Activated CD4-positive, alpha-beta T cell treated with anti-CD3 and anti-CD28 coated beads, Interleukin-2, amount 10 ng/mL, durations not matched to agents 7 days and 5 days (primary cell): ENCODE results near the gene PHLPP1. TPM values are rescaled to one million over a fixed set of nuclear protein-coding genes. Genes with fewer than 3 reads are reported as not detected.
A peak's percentile ranks its signal among the peaks of the same experiment; 100 is the strongest.

Experiments used
- CTCF ChIA-PET: fragments of 350-600 bp; sonication (Branson Sonifier 250); formaldehyde crosslinking; loops from one replicate; lab custom pipeline; 2021; ENCODE audit warnings: antibody characterized with exemption; lab: Charles Lee
- POLR2A ChIA-PET: fragments of 350-600 bp; sonication (Branson Sonifier 250); formaldehyde crosslinking; loops from one replicate; lab custom pipeline; 2021; ENCODE audit warnings: antibody characterized with exemption; lab: Charles Lee
- DNase-seq: peaks from one replicate; pipeline ENCODE4 v3.0.0-alpha.2; 2020
- H3K27ac Mint-ChIP-seq: one replicate; pipeline ENCODE4 v1.8.0; 2021; ENCODE audit warnings: mild to moderate bottlenecking, moderate library complexity, mixed read lengths
- H3K27me3 Mint-ChIP-seq: one replicate; pipeline ENCODE4 v1.8.0; 2021; ENCODE audit warnings: mixed read lengths
- H3K36me3 Mint-ChIP-seq: one replicate; pipeline ENCODE4 v1.8.0; 2021; ENCODE audit warnings: low read depth, mixed read lengths
- H3K4me1 Mint-ChIP-seq: one replicate; pipeline ENCODE4 v1.8.0; 2021; ENCODE audit warnings: mixed read lengths
- H3K4me3 Mint-ChIP-seq: one replicate; pipeline ENCODE4 v1.8.0; 2021; ENCODE audit warnings: mild to moderate bottlenecking, moderate library complexity, mixed read lengths
- H3K9me3 Mint-ChIP-seq: one replicate; pipeline ENCODE4 v1.8.0; 2021; ENCODE audit warnings: mixed read lengths
- total RNA-seq, 2 experiments: library from RNA; stranded (reverse); gene quantifications; one replicate each; pipeline ENCODE4 v1.2.3, GENCODE V29; 2021

PHLPP1 gene
- total RNA-seq, 2 experiments from 2014 or later, result 2.7 to 3.8 TPM

DNA sequence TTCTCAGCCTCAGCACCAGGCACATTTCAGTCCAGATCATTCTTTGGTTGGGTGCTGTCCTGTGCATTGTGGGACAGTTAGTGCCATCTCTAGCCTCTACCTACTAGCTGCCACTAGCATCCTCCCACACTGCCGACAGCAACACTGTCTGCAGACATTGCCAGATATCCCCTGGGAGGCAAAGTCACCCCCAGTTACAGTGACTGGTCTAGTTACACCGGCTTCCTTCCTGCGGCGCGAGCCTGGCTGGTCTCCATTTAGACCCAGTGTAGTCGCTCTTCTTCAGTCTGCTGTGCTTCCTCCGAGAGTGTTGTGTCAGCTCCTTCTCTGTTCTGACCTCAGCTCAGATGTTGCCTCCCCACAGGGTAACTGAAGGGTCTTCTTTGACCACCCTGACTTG, 283.1 kb downstream of the PHLPP1 start:
- POLR2A ChIA-PET, result no interaction called here
- CTCF ChIA-PET, result no interaction called here
- no peak for DNase-seq
- Mint-ChIP-seq H3K4me1 (no peaks in the 10 kb centered on the region), H3K4me3 (no peak overlapping the region), H3K9me3 (no peaks in the 10 kb centered on the region), H3K27ac (no peak overlapping the region), H3K27me3 (peaks cover 12% of the 10 kb centered on the region), H3K36me3 (no peaks in the 10 kb centered on the region)

DNA sequence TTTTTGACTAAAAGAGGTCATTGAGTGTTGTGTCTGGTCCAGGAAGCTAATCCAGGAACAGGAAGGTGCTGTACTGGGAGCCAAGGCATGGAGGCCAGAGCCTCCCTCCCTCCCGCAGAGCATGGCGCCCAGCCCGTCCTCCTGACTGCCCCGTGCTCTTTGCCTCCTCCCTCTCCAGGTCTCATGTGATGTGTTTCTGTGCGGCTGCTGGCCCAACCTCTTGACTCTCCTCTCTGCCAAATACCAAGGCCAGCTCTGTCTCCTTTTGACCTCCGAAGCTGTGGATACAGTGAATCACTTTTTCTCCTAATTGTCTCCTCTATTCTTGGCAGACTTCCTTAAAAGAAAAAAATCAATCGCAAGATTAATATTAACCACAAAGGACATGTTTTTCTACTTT, 284.1 kb downstream of the PHLPP1 start:
- CTCF ChIA-PET, result interaction anchor here (0.9 to 2.3 kb wide), 4 partner anchors 10 to 283 kb away, joined by 3 to 7 read pairs (median 3); no protein-coding TSS in a partner anchor
- Mint-ChIP-seq H3K9me3 (no peaks in the 10 kb centered on the region), H3K4me1 (no peaks in the 10 kb centered on the region), H3K36me3 (no peaks in the 10 kb centered on the region), H3K27me3 (peaks cover 3% of the 10 kb centered on the region), H3K27ac (no peak overlapping the region), H3K4me3 (no peak overlapping the region)
- DNase-seq, result no peak
- POLR2A ChIA-PET, result no interaction called here

DNA sequence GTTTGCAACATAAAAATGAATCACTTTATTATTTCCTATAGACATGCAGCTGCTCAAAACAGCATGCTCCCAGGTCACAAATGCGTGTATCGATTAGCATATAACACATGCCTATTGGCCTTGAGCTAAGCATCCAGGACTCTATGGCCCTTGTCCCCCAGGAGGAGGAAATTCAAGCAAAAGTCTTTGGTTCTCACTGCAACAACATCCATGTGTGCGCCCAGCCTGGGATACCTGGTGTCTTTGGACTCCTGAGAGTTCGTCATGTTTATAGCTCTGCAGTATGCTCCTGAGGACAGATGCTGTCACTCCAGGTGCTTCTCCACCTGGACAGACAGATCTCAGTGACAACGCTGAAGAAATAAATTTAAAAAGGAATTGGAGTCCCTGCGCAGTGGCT, 284.6 kb downstream of the PHLPP1 start:
- no peak for DNase-seq
- peaks cover 2% of the 10 kb centered on the region for H3K27me3 Mint-ChIP-seq
- ChIA-PET POLR2A (no interaction called here), CTCF (interaction anchor here (0.9 to 2.3 kb wide), 4 partner anchors 11 to 283 kb away, joined by 3 to 7 read pairs (median 3); no protein-coding TSS in a partner anchor)
- no peak overlapping the region for H3K4me3 Mint-ChIP-seq
- no peaks in the 10 kb centered on the region for H3K36me3 Mint-ChIP-seq
- H3K4me1 Mint-ChIP-seq, result no peaks in the 10 kb centered on the region
- H3K27ac Mint-ChIP-seq, result no peak overlapping the region
- no peaks in the 10 kb centered on the region for H3K9me3 Mint-ChIP-seq

DNA sequence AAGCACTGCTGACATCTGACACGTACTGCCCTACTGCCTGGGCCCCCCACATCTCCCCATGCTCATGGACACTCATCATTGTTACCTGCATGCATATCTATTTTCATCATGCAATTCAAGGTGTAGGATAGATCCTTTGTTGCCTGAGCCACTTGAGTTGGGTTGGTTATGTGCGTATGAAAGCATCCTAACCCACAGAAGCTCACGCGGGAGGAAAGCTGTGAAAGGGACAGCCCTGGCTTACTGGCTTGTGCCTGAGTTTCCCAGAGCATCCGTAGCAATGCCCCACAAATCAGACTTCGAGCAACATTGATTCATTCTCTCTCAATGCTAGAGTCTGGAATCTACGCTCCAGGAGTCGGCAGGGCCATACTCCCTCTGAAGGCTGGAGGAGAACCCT, 285.5 kb downstream of the PHLPP1 start:
- CTCF ChIA-PET, result interaction anchor here (1.6 to 2.3 kb wide), 3 partner anchors 10 to 284 kb away, joined by 3 to 7 read pairs (median 3); no protein-coding TSS in a partner anchor
- H3K9me3 Mint-ChIP-seq, result no peaks in the 10 kb centered on the region

GRCh38 chr18:63001861-63002260, 286.5 kb downstream of the PHLPP1 start:
- H3K27ac Mint-ChIP-seq, result no peak overlapping the region
- ChIA-PET CTCF (no interaction called here), POLR2A (no interaction called here)
- no peaks in the 10 kb centered on the region for H3K36me3 Mint-ChIP-seq
- no peak overlapping the region for H3K4me3 Mint-ChIP-seq
- H3K4me1 Mint-ChIP-seq, result no peaks in the 10 kb centered on the region
- no peak for DNase-seq
- no peaks in the 10 kb centered on the region for H3K27me3 Mint-ChIP-seq
- H3K9me3 Mint-ChIP-seq, result no peaks in the 10 kb centered on the region

More for the DNA sequence above, 285.5 kb downstream of the PHLPP1 start:
- Mint-ChIP-seq H3K4me3 (no peak overlapping the region), H3K4me1 (no peaks in the 10 kb centered on the region), H3K27ac (no peak overlapping the region), H3K36me3 (no peaks in the 10 kb centered on the region), H3K27me3 (peaks cover 1% of the 10 kb centered on the region)
- POLR2A ChIA-PET, result no interaction called here
- DNase-seq, result no peak

DNA sequence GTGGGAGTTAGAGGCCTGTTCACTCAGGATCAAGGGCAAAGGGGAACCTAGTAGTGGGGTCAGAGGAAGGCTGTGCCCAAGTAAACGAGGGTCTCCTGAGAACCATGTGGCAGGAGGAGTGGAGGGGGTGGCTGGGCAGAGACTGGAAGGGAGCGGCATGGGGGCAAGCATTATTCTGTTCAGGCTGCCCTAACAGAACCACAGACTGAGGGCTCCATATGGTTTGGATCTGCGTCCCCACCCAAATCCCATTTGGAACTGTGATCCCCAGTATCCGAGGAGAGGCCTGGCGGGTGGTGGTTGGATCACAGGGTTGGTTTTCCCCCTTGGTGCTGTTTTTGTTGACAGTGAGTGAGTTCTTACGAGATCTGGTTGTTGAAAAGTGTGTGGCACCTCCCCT, 287.0 kb downstream of the PHLPP1 start:
- Mint-ChIP-seq H3K27ac (no peak overlapping the region), H3K36me3 (no peaks in the 10 kb centered on the region), H3K4me3 (no peak overlapping the region), H3K4me1 (no peaks in the 10 kb centered on the region), H3K27me3 (no peaks in the 10 kb centered on the region), H3K9me3 (no peaks in the 10 kb centered on the region)
- no peak for DNase-seq
- POLR2A ChIA-PET, result no interaction called here
- CTCF ChIA-PET, result no interaction called here

GRCh38 chr18:63002803-63003445, 287.6 kb downstream of the PHLPP1 start:
- no peaks in the 10 kb centered on the region for H3K27me3 Mint-ChIP-seq
- no peaks in the 10 kb centered on the region for H3K9me3 Mint-ChIP-seq
- POLR2A ChIA-PET, result no interaction called here
- no peak overlapping the region for H3K4me3 Mint-ChIP-seq
- DNase-seq, result no peak
- no peaks in the 10 kb centered on the region for H3K4me1 Mint-ChIP-seq
- H3K36me3 Mint-ChIP-seq, result no peaks in the 10 kb centered on the region
- CTCF ChIA-PET, result no interaction called here
- H3K27ac Mint-ChIP-seq, result no peak overlapping the region

DNA sequence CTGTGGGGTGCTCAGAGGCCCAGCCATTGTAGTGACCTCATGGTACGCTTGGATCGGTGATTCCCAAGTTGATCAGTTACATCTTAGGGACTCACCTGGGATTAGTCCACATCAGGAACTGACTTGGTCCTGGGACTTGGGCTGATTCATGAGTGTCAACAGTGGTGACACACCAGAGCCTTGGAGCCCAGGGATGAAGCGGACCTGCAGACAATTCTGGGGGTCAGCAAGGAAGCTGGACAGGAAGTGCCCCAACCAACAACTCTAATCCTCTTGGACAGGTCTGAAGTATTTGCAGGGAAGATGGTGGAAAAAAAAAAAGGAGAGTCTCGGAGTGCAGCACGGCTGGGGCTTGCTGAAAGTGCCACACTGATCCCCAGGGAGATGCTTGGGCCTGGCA, 288.6 kb downstream of the PHLPP1 start:
- ChIA-PET POLR2A (no interaction called here), CTCF (interaction anchor here (1.3 to 1.9 kb wide), 2 partner anchors 12 to 55 kb away, joined by 3 to 5 read pairs; no protein-coding TSS in a partner anchor)
- DNase-seq, result no peak
- peaks cover 4% of the 10 kb centered on the region for H3K27me3 Mint-ChIP-seq
- H3K27ac Mint-ChIP-seq, result no peak overlapping the region
- H3K4me1 Mint-ChIP-seq, result no peaks in the 10 kb centered on the region
- no peak overlapping the region for H3K4me3 Mint-ChIP-seq
- no peaks in the 10 kb centered on the region for H3K36me3 Mint-ChIP-seq
- H3K9me3 Mint-ChIP-seq, result no peaks in the 10 kb centered on the region

- Mint-ChIP-seq H3K9me3 (no peaks in the 10 kb centered on the region), H3K4me3 (no peak overlapping the region), H3K27ac (no peak overlapping the region), H3K27me3 (peaks cover 7% of the 10 kb centered on the region), H3K4me1 (no peaks in the 10 kb centered on the region), H3K36me3 (no peaks in the 10 kb centered on the region)
- POLR2A ChIA-PET, result no interaction called here
- CTCF ChIA-PET, result interaction anchor here (1.3 to 1.9 kb wide), 2 partner anchors 12 to 54 kb away, joined by 3 to 5 read pairs; no protein-coding TSS in a partner anchor
- DNase-seq, result no peak
Observed at GRCh38 chr18:63004466-63005089, 289.2 kb downstream of the PHLPP1 start.

DNA sequence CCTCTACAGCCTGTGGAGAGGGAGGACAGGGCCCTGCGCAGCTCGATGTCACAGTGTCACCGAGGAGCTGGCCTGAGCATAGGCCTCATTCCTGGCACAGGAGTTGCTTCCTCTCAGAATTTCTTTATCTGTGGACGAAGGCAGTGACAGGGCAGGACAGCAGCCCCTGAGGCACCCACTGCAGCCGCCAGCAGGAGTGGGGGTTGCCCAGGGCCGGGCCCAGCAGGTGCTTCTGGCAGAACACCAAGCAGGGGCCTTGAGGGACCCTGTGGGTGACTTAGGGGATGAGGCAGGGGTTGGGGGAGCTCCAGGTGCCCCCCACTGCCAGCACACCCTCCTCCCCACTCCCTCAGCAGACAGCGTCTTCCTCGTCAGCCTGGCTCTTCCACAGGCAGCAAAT, 290.0 kb downstream of the PHLPP1 start:
- Mint-ChIP-seq H3K36me3 (no peaks in the 10 kb centered on the region), H3K4me1 (no peaks in the 10 kb centered on the region), H3K4me3 (no peak overlapping the region), H3K27me3 (peaks cover 9% of the 10 kb centered on the region), H3K9me3 (no peaks in the 10 kb centered on the region), H3K27ac (no peak overlapping the region)
- CTCF ChIA-PET, result interaction anchor here (1.9 kb wide), 1 partner anchor 11 kb away, joined by 5 read pairs; no protein-coding TSS in a partner anchor
- POLR2A ChIA-PET, result no interaction called here
- no peak for DNase-seq

- Mint-ChIP-seq H3K27ac (no peak overlapping the region), H3K4me3 (no peak overlapping the region), H3K4me1 (no peaks in the 10 kb centered on the region), H3K36me3 (no peaks in the 10 kb centered on the region), H3K27me3 (peaks cover 25% of the 10 kb centered on the region), H3K9me3 (no peaks in the 10 kb centered on the region)
- POLR2A ChIA-PET, result no interaction called here
- DNase-seq, result no peak
- CTCF ChIA-PET, result interaction anchor here (1.1 to 1.6 kb wide), 3 partner anchors 9 to 25 kb away, joined by 3 to 5 read pairs (median 5); no protein-coding TSS in a partner anchor
Observed at GRCh38 chr18:63007231-63007630, 291.9 kb downstream of the PHLPP1 start.

DNA sequence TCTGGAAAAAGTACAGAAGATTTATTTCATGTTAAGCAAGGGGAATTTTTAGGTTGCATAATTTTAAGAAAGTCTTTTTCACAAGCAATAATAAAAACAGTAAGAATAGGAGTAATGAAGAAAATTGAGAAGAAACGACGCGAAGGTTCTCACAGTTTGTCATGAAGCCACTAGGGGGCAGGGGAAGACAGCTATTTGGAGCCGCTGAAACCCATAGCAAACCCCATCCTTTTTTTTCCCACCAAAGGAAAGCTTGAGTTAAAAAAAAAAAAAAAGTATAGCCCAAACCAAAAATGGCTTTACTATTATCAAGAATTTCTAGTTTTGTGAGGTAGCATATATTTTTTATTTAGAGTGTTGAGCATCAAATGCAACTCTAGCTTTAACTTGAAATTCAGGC, 300.9 kb downstream of the PHLPP1 start:
- no peak overlapping the region for H3K27ac Mint-ChIP-seq
- H3K27me3 Mint-ChIP-seq, result peaks cover 41% of the 10 kb centered on the region
- H3K4me3 Mint-ChIP-seq, result no peak overlapping the region
- peaks cover 11% of the 10 kb centered on the region for H3K9me3 Mint-ChIP-seq
- DNase-seq, result peak; percentile 64
- peaks cover 7% of the 10 kb centered on the region for H3K36me3 Mint-ChIP-seq
- POLR2A ChIA-PET, result interaction anchor here (0.6 to 0.7 kb wide), 2 partner anchors 181 to 311 kb away, joined by 4 to 19 read pairs; no protein-coding TSS in a partner anchor
- H3K4me1 Mint-ChIP-seq, result no peaks in the 10 kb centered on the region
- CTCF ChIA-PET, result interaction anchor here (0.5 to 2.8 kb wide), 26 partner anchors 8 to 917 kb away, joined by 3 to 14 read pairs (median 4); no protein-coding TSS in a partner anchor

DNA sequence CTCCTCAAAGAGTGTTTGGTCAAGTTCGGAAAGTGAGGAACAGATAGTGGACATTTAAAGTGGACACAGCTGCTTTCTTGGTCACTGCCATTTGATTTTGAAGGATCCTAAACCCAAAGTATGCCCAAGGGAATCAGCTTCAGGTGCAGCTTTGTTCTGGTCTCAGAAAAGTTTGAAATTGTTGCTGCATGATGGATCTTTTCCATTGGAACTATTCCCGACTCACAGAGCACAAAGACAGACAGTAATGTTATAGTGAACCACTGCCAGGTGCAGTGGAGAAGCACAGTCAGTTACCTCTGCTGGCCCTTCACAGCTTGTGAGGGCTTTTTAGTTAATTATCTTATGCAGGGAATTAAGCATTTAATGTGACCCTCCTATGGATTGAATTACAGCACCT, 301.7 kb downstream of the PHLPP1 start:
- Mint-ChIP-seq H3K4me1 (no peaks in the 10 kb centered on the region), H3K9me3 (peaks cover 11% of the 10 kb centered on the region), H3K27me3 (peaks cover 37% of the 10 kb centered on the region), H3K4me3 (no peak overlapping the region), H3K36me3 (peaks cover 7% of the 10 kb centered on the region), H3K27ac (no peak overlapping the region)
- ChIA-PET POLR2A (interaction anchor here (0.5 to 0.7 kb wide), 2 partner anchors 311 to 593 kb away, joined by 4 to 19 read pairs; no protein-coding TSS in a partner anchor), CTCF (interaction anchor here (0.6 to 2.8 kb wide), 17 partner anchors 10 to 731 kb away, joined by 3 to 14 read pairs (median 5); no protein-coding TSS in a partner anchor)
- no peak for DNase-seq
